ENCODE results near the gene HIRIP3.

Gene HIRIP3

GRCh38 chr16:29978081-29978480 is 17.3 kb downstream of the HIRIP3 start:
- H3K4me1 ChIP-seq (ENCODE audit: control insufficient read depth, low read length) = peaks cover 26% of the 10 kb centered on the region
- H3K9me3 ChIP-seq (ENCODE audit: control insufficient read depth, insufficient read depth, low read length) = peaks cover 2% of the 10 kb centered on the region; the same call in 1 of the 2 replicates
- H3K9me2 ChIP-seq (replicated peaks; ENCODE audit: control insufficient read depth, low read length) = no peaks in the 10 kb centered on the region
- H3F3A ChIP-seq (ENCODE audit: control insufficient read depth, insufficient read depth) = no peaks in the 10 kb centered on the region
- TF ChIP-seq CTCF (IDR thresholded peaks at IDR 0.05; ENCODE audit: low read depth, low read length, poor library complexity, severe bottlenecking) = no peak
- TF ChIP-seq EZH2phosphoT487 (IDR thresholded peaks at IDR 0.05; ENCODE audit: borderline replicate concordance, low read length) = no peak
- peaks cover 45% of the 10 kb centered on the region for H3K79me2 ChIP-seq (ENCODE audit: control insufficient read depth, low read length)
- peaks cover 81% of the 10 kb centered on the region for H3K36me3 ChIP-seq (ENCODE audit: control insufficient read depth, low read length)
- H3K4me3 ChIP-seq (ENCODE audit: low read length) = no peak overlapping the region
- H3K27me3 ChIP-seq (ENCODE audit: control insufficient read depth, low read length) = no peaks in the 10 kb centered on the region
- no peak overlapping the region for H3K27ac ChIP-seq (ENCODE audit: low read depth, low read length)
- H3K4me2 ChIP-seq (ENCODE audit: low read length) = no peak overlapping the region
- peaks cover 10% of the 10 kb centered on the region for H4K20me1 ChIP-seq (ENCODE audit: control insufficient read depth, insufficient read depth, low read depth, low read length)

- no peak overlapping the region for H3K4me3 ChIP-seq (ENCODE audit: low read length)
- peaks cover 7% of the 10 kb centered on the region; the same call in 1 of the 2 replicates for H3K9me3 ChIP-seq (ENCODE audit: control insufficient read depth, insufficient read depth, low read length)
- peaks cover 81% of the 10 kb centered on the region for H3K36me3 ChIP-seq (ENCODE audit: control insufficient read depth, low read length)
- H3K9me2 ChIP-seq (replicated peaks; ENCODE audit: control insufficient read depth, low read length) = no peaks in the 10 kb centered on the region
- H3K27me3 ChIP-seq (ENCODE audit: control insufficient read depth, low read length) = no peaks in the 10 kb centered on the region
- H3K4me1 ChIP-seq (ENCODE audit: control insufficient read depth, low read length) = peaks cover 30% of the 10 kb centered on the region
- H3K27ac ChIP-seq (ENCODE audit: low read depth, low read length) = no peak overlapping the region
- 0 out of 2 replicates have a peak, but pooled peaks cover 2% of the 10 kb centered on the region for H3F3A ChIP-seq (ENCODE audit: control insufficient read depth, insufficient read depth)
- H3K4me2 ChIP-seq (ENCODE audit: low read length) = no peak overlapping the region; the same call in 1 of the 2 replicates
- peaks cover 10% of the 10 kb centered on the region for H4K20me1 ChIP-seq (ENCODE audit: control insufficient read depth, insufficient read depth, low read depth, low read length)
- H3K79me2 ChIP-seq (ENCODE audit: control insufficient read depth, low read length) = peaks cover 45% of the 10 kb centered on the region
- TF ChIP-seq EZH2phosphoT487 (IDR thresholded peaks at IDR 0.05; ENCODE audit: borderline replicate concordance, low read length) = no peak
- no peak for TF ChIP-seq CTCF (IDR thresholded peaks at IDR 0.05; ENCODE audit: low read depth, low read length, poor library complexity, severe bottlenecking)
Observed at GRCh38 chr16:29977063-29977825, 18.2 kb downstream of the HIRIP3 start.

- Histone ChIP-seq H3K9me2 (replicated peaks; ENCODE audit: control insufficient read depth, low read length) (no peaks in the 10 kb centered on the region), H3K79me2 (ENCODE audit: control insufficient read depth, low read length) (peaks cover 45% of the 10 kb centered on the region), H3F3A (ENCODE audit: control insufficient read depth, insufficient read depth) (0 out of 2 replicates have a peak, but pooled peaks cover 6% of the 10 kb centered on the region), H3K4me2 (ENCODE audit: low read length) (peak overlapping the region; percentile 97), H4K20me1 (ENCODE audit: control insufficient read depth, insufficient read depth, low read depth, low read length) (peaks cover 10% of the 10 kb centered on the region), H3K27me3 (ENCODE audit: control insufficient read depth, low read length) (no peaks in the 10 kb centered on the region), H3K36me3 (ENCODE audit: control insufficient read depth, low read length) (peaks cover 73% of the 10 kb centered on the region), H3K27ac (ENCODE audit: low read depth, low read length) (no peak overlapping the region), H3K4me3 (ENCODE audit: low read length) (peak overlapping the region; percentile 99), H3K9me3 (ENCODE audit: control insufficient read depth, insufficient read depth, low read length) (peaks cover 7% of the 10 kb centered on the region; the same call in 1 of the 2 replicates), H3K4me1 (ENCODE audit: control insufficient read depth, low read length) (peaks cover 30% of the 10 kb centered on the region)
- no peak for TF ChIP-seq EZH2phosphoT487 (IDR thresholded peaks at IDR 0.05; ENCODE audit: borderline replicate concordance, low read length)
- peak; percentile 8 for TF ChIP-seq CTCF (IDR thresholded peaks at IDR 0.05; ENCODE audit: low read depth, low read length, poor library complexity, severe bottlenecking)
Observed at GRCh38 chr16:29975811-29976511, 19.5 kb downstream of the HIRIP3 start.

All from DOHH2 (cell line).